IMR-90 (cell line): ENCODE results near the gene C18orf32. TPM values are rescaled to one million over a fixed set of nuclear protein-coding genes. Genes with fewer than 3 reads are reported as not detected.

ENCODE experiments used
- ATAC-seq: fragments of 200-7000 bp; cut with Tn5 transposase; 2 replicates; pipeline ENCODE4 v1.9.1; 2020; ENCODE audit warnings: low read depth, mild to moderate bottlenecking, moderate library complexity
- BruUV-seq: library from RNA; stranded (reverse); fragments of 400-500 nt; replicated peaks from 2 replicates; lab custom pipeline; 2021; lab: Mats Ljungman, UMichigan
- CTCF ChIA-PET: fragments of 300-600 bp; formaldehyde crosslinking; extraction: SDS; loops from one replicate; lab custom pipeline; 2021; ENCODE audit warnings: antibody characterized with exemption; lab: Yijun Ruan, JAX
- POLR2A ChIA-PET: fragments of 300-600 bp; sonication (Branson Sonifier 250); formaldehyde crosslinking; loops from one replicate; lab custom pipeline; 2022; ENCODE audit warnings: antibody characterized with exemption; ENCODE audit not compliant: unreplicated experiment; lab: Charles Lee
- DNase-seq: peaks from one replicate; pipeline ENCODE4 v3.0.0; 2013
- H2AFZ ChIP-seq: replicated peaks from 2 replicates; pipeline ENCODE3; 2013; ENCODE audit warnings: low read length, mild to moderate bottlenecking; ENCODE audit not compliant: poor library complexity
- H2AK5ac ChIP-seq: 2 replicates; pipeline ENCODE4 v1.6.1; 2013; ENCODE audit warnings: low read depth, low read length, inconsistent platforms
- H2AK9ac ChIP-seq: replicated peaks from 2 replicates; pipeline ENCODE3; 2013; ENCODE audit warnings: mild to moderate bottlenecking, low read depth, low read length, moderate library complexity; ENCODE audit not compliant: poor library complexity
- H2BK120ac ChIP-seq: 2 replicates; pipeline ENCODE4 v1.6.1; 2013; ENCODE audit warnings: low read depth, low read length, inconsistent platforms
- H2BK15ac ChIP-seq: 3 replicates; pipeline ENCODE4 v1.6.1; 2013; ENCODE audit warnings: low read depth, low read length, inconsistent platforms
- H2BK20ac ChIP-seq: 2 replicates; pipeline ENCODE4 v1.6.1; 2013; ENCODE audit warnings: low read depth, mild to moderate bottlenecking, inconsistent platforms, low read length, moderate library complexity
- H2BK5ac ChIP-seq: 2 replicates; pipeline ENCODE4 v1.6.1; 2013; ENCODE audit warnings: mild to moderate bottlenecking, low read depth, low read length, inconsistent platforms; ENCODE audit not compliant: poor library complexity, severe bottlenecking
- H3K14ac ChIP-seq: replicated peaks from 2 replicates; pipeline ENCODE4 v1.6.1; 2013; ENCODE audit warnings: low read depth, low read length, inconsistent platforms
- H3K18ac ChIP-seq: 2 replicates; pipeline ENCODE4 v1.6.1; 2013; ENCODE audit warnings: low read depth, low read length, control low read depth
- H3K23ac ChIP-seq: 2 replicates; pipeline ENCODE4 v1.6.1; 2013; ENCODE audit warnings: low read depth, low read length, inconsistent platforms
- H3K27ac ChIP-seq: 2 replicates; pipeline ENCODE4 v1.5.1; 2013; ENCODE audit warnings: mild to moderate bottlenecking, control low read depth, low read length; ENCODE audit not compliant: insufficient read depth
- H3K27me3 ChIP-seq: 2 replicates; pipeline ENCODE4 v1.6.1; 2013; ENCODE audit warnings: low read length; ENCODE audit not compliant: control insufficient read depth, insufficient read depth
- H3K36me3 ChIP-seq: 2 replicates; pipeline ENCODE4 v1.6.1; 2013; ENCODE audit warnings: low read length, mixed read lengths; ENCODE audit not compliant: control insufficient read depth, insufficient read depth
- H3K4ac ChIP-seq: 2 replicates; pipeline ENCODE4 v1.6.1; 2013; ENCODE audit warnings: low read depth, low read length, inconsistent platforms
- H3K4me1 ChIP-seq: 2 replicates; pipeline ENCODE4 v1.6.1; 2013; ENCODE audit warnings: low read length, mixed read lengths; ENCODE audit not compliant: control insufficient read depth, insufficient read depth
- H3K4me2 ChIP-seq: 2 replicates; pipeline ENCODE4 v1.6.1; 2013; ENCODE audit warnings: low read depth, mild to moderate bottlenecking, control low read depth, low read length, moderate library complexity
- H3K4me3 ChIP-seq: 2 replicates; pipeline ENCODE4 v1.5.1; 2013; ENCODE audit warnings: low read depth, mild to moderate bottlenecking, control low read depth, low read length, moderate library complexity; ENCODE audit not compliant: insufficient read depth
- H3K56ac ChIP-seq: 2 replicates; pipeline ENCODE4 v1.6.1; 2013; ENCODE audit warnings: low read length, inconsistent platforms; ENCODE audit not compliant: insufficient read depth; ENCODE audit errors: extremely low read depth
- H3K79me1 ChIP-seq, 2 experiments: 2 replicates each; pipeline ENCODE4 v1.6.1; 2013; ENCODE audit warnings: low read length in 2 of 2, inconsistent platforms in 1 of 2, low read depth in 1 of 2
- H3K9ac ChIP-seq: 2 replicates; pipeline ENCODE4 v1.6.1; 2013; ENCODE audit warnings: low read depth, low read length, control low read depth
- H3K9me1 ChIP-seq: 2 replicates; pipeline ENCODE4 v1.6.1; 2013; ENCODE audit warnings: low read length, inconsistent platforms; ENCODE audit not compliant: insufficient read depth
- H3K9me3 ChIP-seq: 2 replicates; pipeline ENCODE4 v1.6.1; 2013; ENCODE audit warnings: low read length; ENCODE audit not compliant: control insufficient read depth, insufficient read depth
- H4K20me1 ChIP-seq: 2 replicates; pipeline ENCODE4 v1.6.1; 2013; ENCODE audit warnings: low read length, inconsistent platforms; ENCODE audit not compliant: insufficient read depth
- H4K5ac ChIP-seq: 2 replicates; pipeline ENCODE4 v1.6.1; 2013; ENCODE audit warnings: mild to moderate bottlenecking, low read depth, low read length, control low read depth
- H4K8ac ChIP-seq, 2 experiments: 2 replicates each; pipeline ENCODE4 v1.6.1; 2013; ENCODE audit warnings: low read depth in 2 of 2, low read length in 2 of 2, control low read depth in 1 of 2, inconsistent platforms in 1 of 2
- H4K91ac ChIP-seq: 2 replicates; pipeline ENCODE4 v1.6.1; 2013; ENCODE audit warnings: low read depth, low read length, inconsistent platforms; ENCODE audit not compliant: insufficient read depth
- BHLHE40 ChIP-seq: fragments of 150-350 bp; IDR thresholded peaks from 2 replicates; pipeline ENCODE4 v1.6.1; 2016; ENCODE audit warnings: mild to moderate bottlenecking, low read depth, low read length
- CEBPB ChIP-seq: IDR thresholded peaks from 2 replicates; pipeline ENCODE4 v1.6.1; 2012; ENCODE audit warnings: low read depth, low read length, improper control_type of control experiment
- CHD1 ChIP-seq: IDR thresholded peaks from 2 replicates; pipeline ENCODE4 v1.6.1; 2012; ENCODE audit warnings: low read depth, low read length, improper control_type of control experiment
- CTCF ChIP-seq: conservative IDR thresholded peaks from 2 replicates; pipeline ENCODE4 v1.5.1; 2012; ENCODE audit warnings: mild to moderate bottlenecking, low read depth, low read length, improper control_type of control experiment
- ELK1 ChIP-seq: fragments of 150-350 bp; IDR thresholded peaks from 2 replicates; pipeline ENCODE4 v1.6.1; 2016; ENCODE audit warnings: low read depth, mild to moderate bottlenecking, low read length, moderate library complexity, borderline replicate concordance
- FOS ChIP-seq: fragments of 150-350 bp; IDR thresholded peaks from 2 replicates; pipeline ENCODE4 v1.6.1; 2016; ENCODE audit warnings: low read depth, low read length
- MAFK ChIP-seq: IDR thresholded peaks from 2 replicates; pipeline ENCODE4 v1.6.1; 2012; ENCODE audit warnings: low read depth, low read length, improper control_type of control experiment
- MAZ ChIP-seq: IDR thresholded peaks from 2 replicates; pipeline ENCODE4 v1.6.1; 2012; ENCODE audit warnings: low read depth, mild to moderate bottlenecking, low read length, improper control_type of control experiment, moderate library complexity, borderline replicate concordance
- MXI1 ChIP-seq: IDR thresholded peaks from 2 replicates; pipeline ENCODE4 v1.6.1; 2012; ENCODE audit warnings: low read depth, mild to moderate bottlenecking, low read length, moderate library complexity, borderline replicate concordance
- NFE2L2 ChIP-seq: fragments of 150-350 bp; IDR thresholded peaks from 2 replicates; pipeline ENCODE4 v1.6.1; 2016; ENCODE audit warnings: low read depth, mild to moderate bottlenecking, low read length
- POLR2A ChIP-seq: IDR thresholded peaks from 2 replicates; pipeline ENCODE4 v1.6.1; 2012; ENCODE audit warnings: mild to moderate bottlenecking, low read depth, low read length
- RAD21 ChIP-seq: IDR thresholded peaks from 2 replicates; pipeline ENCODE4 v1.6.1; 2012; ENCODE audit warnings: low read length, improper control_type of control experiment
- RCOR1 ChIP-seq: IDR thresholded peaks from 2 replicates; pipeline ENCODE4 v1.6.1; 2012; ENCODE audit warnings: mild to moderate bottlenecking, low read length, improper control_type of control experiment; ENCODE audit not compliant: insufficient replicate concordance
- RFX5 ChIP-seq: IDR thresholded peaks from 2 replicates; pipeline ENCODE4 v1.8.0; 2012; ENCODE audit warnings: low read depth, mild to moderate bottlenecking, low read length, moderate library complexity
- SMC3 ChIP-seq: fragments of 150-350 bp; IDR thresholded peaks from 2 replicates; pipeline ENCODE4 v1.6.1; 2016; ENCODE audit warnings: low read depth, mild to moderate bottlenecking, antibody characterized with exemption, low read length, moderate library complexity
- USF2 ChIP-seq: fragments of 150-350 bp; IDR thresholded peaks from 2 replicates; pipeline ENCODE4 v1.6.1; 2017; ENCODE audit warnings: mild to moderate bottlenecking, antibody characterized with exemption, low read length, low read depth
- WGBS, 2 experiments: methylation state at CpG; one replicate each; pipeline versions ENCODE4 v1.1.5 to v1.1.7; 2013; ENCODE audit warnings: missing lambda C conversion rate in 2 of 2; ENCODE audit not compliant: insufficient read length in 1 of 2; ENCODE audit errors: extremely low coverage in 2 of 2; 5-methylcytosine and 5-hydroxymethylcytosine counted together
- dilution Hi-C: fragments of 300-500 bp; cut with HindIII; formaldehyde crosslinking; loops from one replicate; pipeline ENCODE4 v1.14.3; 2018; ENCODE audit warnings: low sequenced_read_pairs; ENCODE audit not compliant: unreplicated experiment
- in situ Hi-C: fragments of 300-500 bp; cut with MboI; formaldehyde crosslinking; loops from 3 replicates; pipeline ENCODE4 v1.14.3; 2019; ENCODE audit warnings: low sequenced_read_pairs, inconsistent platforms, mixed read lengths
- intact Hi-C: fragments of 100-400 bp; cut with micrococcal nuclease; formaldehyde crosslinking; loops from 2 replicates; pipeline ENCODE4 v1.10.0; 2022
- polyA plus RNA-seq, 3 experiments: library from polyadenylated mRNA; depleted of rRNA; stranded (reverse); fragments of >200 nt; gene quantifications; 2 replicates each; pipeline ENCODE4 v1.2.3, GENCODE V29; 2012; ENCODE audit warnings: low replicate concordance in 1 of 3
- total RNA-seq: library from RNA; depleted of rRNA; stranded (reverse); fragments of >200 nt; gene quantifications from 2 replicates; pipeline ENCODE4 v1.2.3, GENCODE V29; 2012

The C18orf32 gene
- total and polyA plus RNA-seq, 2 of the 4 experiments (the other 2 are of a cell fraction) = 3.6 to 21.4 TPM

GRCh38 chr18:49492694-49493033 is 5.6 kb upstream of the C18orf32 start:
- TF ChIP-seq POLR2A (no peak), USF2 (no peak), RAD21 (no peak), NFE2L2 (no peak), CTCF (no peak), MAFK (no peak), CHD1 (no peak), MXI1 (no peak), ELK1 (no peak), RFX5 (no peak), BHLHE40 (no peak), FOS (no peak), SMC3 (no peak), MAZ (no peak), RCOR1 (no peak), CEBPB (no peak)
- Histone ChIP-seq H2BK20ac (no peak overlapping the region), H3K4me3 (no peak overlapping the region), H2BK120ac (no peak overlapping the region), H3K23ac (no peak overlapping the region), H4K91ac (no peak overlapping the region), H3K18ac (no peak overlapping the region), H3K9ac (no peak overlapping the region), H4K20me1 (peaks cover 23% of the 10 kb centered on the region), H3K79me1 (peaks cover 8 to 10% of the 10 kb centered on the region in 2 experiments; a peak in 1 of 4 replicates), H3K14ac (no peak overlapping the region), H3K27me3 (no peaks in the 10 kb centered on the region), H4K8ac (no peak overlapping the region; a peak in 1 of 4 replicates), H3K27ac (no peak overlapping the region), H4K5ac (no peak overlapping the region), H3K9me1 (no peaks in the 10 kb centered on the region), H2BK5ac (no peak overlapping the region), H3K9me3 (no peaks in the 10 kb centered on the region; the same call in 1 of the 2 replicates), H2AK9ac (no peak overlapping the region), H2AFZ (no peak overlapping the region), H2BK15ac (no peak overlapping the region), H3K56ac (no peak overlapping the region), H3K4me1 (no peaks in the 10 kb centered on the region), H3K36me3 (peaks cover 17% of the 10 kb centered on the region), H3K4ac (no peak overlapping the region), H2AK5ac (no peak overlapping the region), H3K4me2 (no peak overlapping the region)
- intact Hi-C loops (loop anchor here (10.0 kb wide), 1 partner anchor 792 kb away; the partner anchor contains the start of genes CXXC1 and MBD1), in situ Hi-C loops (loop anchor here (10.0 kb wide), 1 partner anchor 352 kb away; no protein-coding TSS in a partner anchor), dilution Hi-C loops (no loop called here)
- DNase-seq (no peak), ATAC-seq (no peak)
- no TSS peak for BruUV-seq
- ChIA-PET CTCF (no interaction called here), POLR2A (no interaction called here)
- no CpG with 5 or more reads among the region's 6 CpGs for WGBS, 2 experiments
